ENCODE results near the gene PRRG2.

DNA sequence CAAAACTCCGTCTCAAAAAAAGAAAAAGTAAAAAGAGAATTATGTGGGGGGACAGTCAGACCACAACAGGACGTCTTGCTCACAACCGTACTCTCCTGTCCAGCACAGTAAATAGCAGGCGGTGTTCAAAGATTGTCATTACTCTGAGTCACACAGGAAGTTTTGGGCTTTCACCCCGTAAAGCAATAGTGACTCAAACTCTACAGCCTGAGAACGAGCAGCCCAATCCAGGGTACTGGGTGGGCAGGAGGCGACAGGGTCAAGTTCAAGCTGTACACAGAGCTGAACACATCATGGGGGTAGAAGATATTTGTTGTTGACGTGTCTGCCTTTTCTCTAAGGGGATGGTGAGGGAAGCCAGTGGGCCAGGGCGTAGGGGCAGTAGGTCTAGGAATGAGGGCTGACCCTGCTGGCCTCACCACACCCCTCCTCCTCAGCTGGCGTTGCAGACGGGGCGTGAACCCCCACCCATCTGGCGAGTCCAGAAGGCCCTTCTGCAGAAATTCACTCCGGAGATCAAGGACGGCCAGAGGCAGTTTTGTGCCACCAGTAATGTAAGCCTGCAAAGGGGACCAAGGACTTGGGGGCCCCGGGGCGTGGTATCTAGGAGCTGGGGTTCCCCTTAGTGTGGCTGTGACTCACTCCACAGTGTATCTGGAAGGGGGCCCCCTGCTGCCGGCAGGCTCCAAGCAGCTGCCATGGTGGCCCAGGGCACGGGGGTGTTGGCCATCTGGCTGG, 33.1 kb downstream of the PRRG2 start:
- no peak for TF ChIP-seq POLR2A (IDR thresholded peaks at IDR 0.05; ENCODE audit: low read depth, low read length)
- no peak for TF ChIP-seq POLR2AphosphoS5 (IDR thresholded peaks at IDR 0.05; ENCODE audit: low read depth, low read length)

Data from GM12892 (cell line).